ENCODE data around the gene SLIT1.

Gene SLIT1

DNA sequence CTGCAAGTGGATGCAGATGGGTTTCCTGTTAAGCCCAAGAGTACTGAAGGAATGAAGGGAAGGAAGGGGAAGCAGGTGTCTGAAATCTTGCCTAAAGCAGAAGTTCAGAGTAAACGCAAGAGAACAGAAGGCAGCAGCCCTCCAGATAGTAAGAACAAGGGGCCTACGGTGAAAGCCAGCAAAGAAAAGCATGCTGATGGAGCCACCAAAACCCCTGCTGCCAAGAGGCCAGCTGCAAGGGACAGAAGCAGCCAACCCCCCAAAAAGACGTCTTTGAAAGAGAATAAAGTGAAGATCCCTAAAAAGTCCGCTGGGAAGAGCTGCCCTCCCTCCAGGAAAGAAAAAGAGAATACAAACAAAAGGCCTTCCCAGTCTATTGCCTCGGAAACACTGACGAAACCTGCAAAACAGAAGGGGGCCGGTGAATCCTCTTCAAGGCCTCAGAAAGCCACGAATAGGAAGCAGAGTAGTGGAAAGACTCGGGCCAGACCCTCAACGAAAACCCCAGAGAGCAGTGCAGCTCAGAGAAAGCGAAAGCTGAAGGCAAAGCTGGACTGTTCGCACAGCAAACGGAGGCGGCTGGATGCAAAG, 201.1 kb downstream of the SLIT1 start:
- TF ChIP-seq SIN3A (IDR thresholded peaks at IDR 0.05; ENCODE audit: borderline replicate concordance, insufficient read depth, low read length) (no peak), FOXP2 (optimal IDR thresholded peaks at IDR 0.05; ENCODE audit: borderline replicate concordance, extremely low read depth, extremely low read length, insufficient read depth) (no peak), POLR2AphosphoS5 (IDR thresholded peaks at IDR 0.05; ENCODE audit: low read depth, low read length) (no peak), TAF1 (IDR thresholded peaks at IDR 0.05; ENCODE audit: borderline replicate concordance, insufficient read depth, low read length) (no peak)
- TF ChIP-seq, protein P1, sequence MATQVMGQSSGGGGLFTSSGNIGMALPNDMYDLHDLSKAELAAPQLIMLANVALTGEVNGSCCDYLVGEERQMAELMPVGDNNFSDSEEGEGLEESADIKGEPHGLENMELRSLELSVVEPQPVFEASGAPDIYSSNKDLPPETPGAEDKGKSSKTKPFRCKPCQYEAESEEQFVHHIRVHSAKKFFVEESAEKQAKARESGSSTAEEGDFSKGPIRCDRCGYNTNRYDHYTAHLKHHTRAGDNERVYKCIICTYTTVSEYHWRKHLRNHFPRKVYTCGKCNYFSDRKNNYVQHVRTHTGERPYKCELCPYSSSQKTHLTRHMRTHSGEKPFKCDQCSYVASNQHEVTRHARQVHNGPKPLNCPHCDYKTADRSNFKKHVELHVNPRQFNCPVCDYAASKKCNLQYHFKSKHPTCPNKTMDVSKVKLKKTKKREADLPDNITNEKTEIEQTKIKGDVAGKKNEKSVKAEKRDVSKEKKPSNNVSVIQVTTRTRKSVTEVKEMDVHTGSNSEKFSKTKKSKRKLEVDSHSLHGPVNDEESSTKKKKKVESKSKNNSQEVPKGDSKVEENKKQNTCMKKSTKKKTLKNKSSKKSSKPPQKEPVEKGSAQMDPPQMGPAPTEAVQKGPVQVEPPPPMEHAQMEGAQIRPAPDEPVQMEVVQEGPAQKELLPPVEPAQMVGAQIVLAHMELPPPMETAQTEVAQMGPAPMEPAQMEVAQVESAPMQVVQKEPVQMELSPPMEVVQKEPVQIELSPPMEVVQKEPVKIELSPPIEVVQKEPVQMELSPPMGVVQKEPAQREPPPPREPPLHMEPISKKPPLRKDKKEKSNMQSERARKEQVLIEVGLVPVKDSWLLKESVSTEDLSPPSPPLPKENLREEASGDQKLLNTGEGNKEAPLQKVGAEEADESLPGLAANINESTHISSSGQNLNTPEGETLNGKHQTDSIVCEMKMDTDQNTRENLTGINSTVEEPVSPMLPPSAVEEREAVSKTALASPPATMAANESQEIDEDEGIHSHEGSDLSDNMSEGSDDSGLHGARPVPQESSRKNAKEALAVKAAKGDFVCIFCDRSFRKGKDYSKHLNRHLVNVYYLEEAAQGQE (IDR thresholded peaks at IDR 0.05; ENCODE audit: insufficient read depth in 1 of 2, low read depth in 2 of 2, low read length in 2 of 2): no peak

DNA sequence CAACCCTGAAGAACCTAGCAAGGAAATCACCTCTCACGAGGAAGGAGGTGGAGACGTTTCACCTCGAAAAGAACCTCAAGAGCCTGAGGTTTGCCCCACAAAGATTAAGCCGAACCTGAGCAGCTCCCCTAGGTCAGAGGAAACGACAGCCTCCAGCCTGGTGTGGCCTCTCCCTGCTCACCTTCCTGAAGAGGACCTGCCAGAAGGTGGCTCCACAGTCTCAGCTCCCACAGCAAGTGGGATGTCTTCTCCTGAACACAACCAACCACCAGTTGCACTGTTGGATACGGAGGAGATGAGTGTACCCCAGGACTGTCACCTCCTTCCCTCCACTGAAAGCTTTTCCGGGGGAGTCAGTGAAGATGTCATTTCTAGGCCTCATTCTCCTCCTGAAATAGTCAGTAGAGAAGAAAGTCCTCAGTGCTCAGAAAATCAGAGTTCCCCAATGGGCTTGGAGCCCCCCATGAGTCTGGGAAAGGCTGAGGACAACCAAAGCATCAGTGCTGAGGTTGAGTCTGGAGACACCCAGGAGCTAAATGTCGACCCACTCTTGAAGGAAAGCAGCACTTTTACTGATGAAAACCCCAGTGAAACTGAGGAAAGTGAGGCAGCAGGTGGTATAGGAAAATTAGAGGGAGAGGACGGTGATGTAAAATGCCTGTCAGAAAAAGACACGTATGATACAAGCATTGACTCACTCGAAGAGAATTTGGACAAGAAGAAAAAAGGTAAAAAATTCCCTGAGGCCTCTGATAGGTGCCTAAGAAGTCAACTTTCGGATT, 203.4 kb downstream of the SLIT1 start:
- no peak for TF ChIP-seq TAF1 (IDR thresholded peaks at IDR 0.05; ENCODE audit: borderline replicate concordance, insufficient read depth, low read length)
- no peak for TF ChIP-seq SIN3A (IDR thresholded peaks at IDR 0.05; ENCODE audit: borderline replicate concordance, insufficient read depth, low read length)

DNA sequence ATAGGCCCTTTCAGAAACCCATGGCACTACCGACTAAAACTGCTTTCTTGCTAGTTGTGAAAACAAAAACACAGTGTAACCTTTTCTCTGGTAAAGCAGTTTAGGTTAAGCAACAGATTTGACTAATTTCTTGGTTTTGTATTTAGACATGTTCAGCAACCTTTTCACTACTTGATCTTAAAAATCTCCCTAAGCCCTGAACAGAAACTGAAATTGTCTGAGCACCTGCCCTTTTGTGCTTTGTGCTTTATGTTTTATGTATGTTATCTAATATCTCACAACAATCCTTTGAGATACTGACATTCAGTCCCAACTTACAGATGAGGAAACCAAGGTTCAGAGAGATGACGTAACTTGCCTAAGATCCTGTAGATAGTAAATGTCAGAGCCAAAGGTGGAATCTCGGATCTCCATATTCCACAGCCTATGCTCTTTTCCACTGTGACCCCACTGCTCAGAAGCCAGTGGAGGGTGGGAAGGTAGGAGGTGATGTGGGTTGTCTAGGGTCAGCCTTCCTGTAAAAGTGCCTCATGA, 207.1 kb downstream of the SLIT1 start:
- TF ChIP-seq FOXP2 (optimal IDR thresholded peaks at IDR 0.05; ENCODE audit: borderline replicate concordance, extremely low read depth, extremely low read length, insufficient read depth): no peak
- no peak for TF ChIP-seq SIN3A (IDR thresholded peaks at IDR 0.05; ENCODE audit: borderline replicate concordance, insufficient read depth, low read length)
- TF ChIP-seq TAF1 (IDR thresholded peaks at IDR 0.05; ENCODE audit: borderline replicate concordance, insufficient read depth, low read length): no peak
- TF ChIP-seq, protein P1 (IDR thresholded peaks at IDR 0.05; ENCODE audit: insufficient read depth in 1 of 2, low read depth in 2 of 2, low read length in 2 of 2): no peak
- no peak for TF ChIP-seq POLR2AphosphoS5 (IDR thresholded peaks at IDR 0.05; ENCODE audit: low read depth, low read length)

DNA sequence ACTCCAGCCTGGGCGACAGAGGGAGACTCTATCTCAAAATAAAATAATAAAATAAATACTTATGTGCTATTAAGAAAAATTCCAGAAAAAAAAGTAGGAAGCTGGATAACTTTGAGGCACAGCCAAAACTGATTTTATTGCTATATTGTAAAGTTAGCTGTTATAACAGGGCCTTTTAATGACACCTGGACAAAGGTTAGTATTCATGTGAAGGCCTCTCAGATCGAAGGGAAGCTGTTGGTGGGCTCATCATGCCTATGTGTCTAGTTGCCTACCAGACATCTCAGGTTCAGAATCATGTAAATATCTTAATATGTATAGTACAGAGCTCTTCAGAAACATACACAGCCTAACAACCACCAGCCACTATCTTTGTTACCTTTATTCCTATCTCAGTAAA, 210.6 kb downstream of the SLIT1 start:
- TF ChIP-seq FOXP2 (optimal IDR thresholded peaks at IDR 0.05; ENCODE audit: borderline replicate concordance, extremely low read depth, extremely low read length, insufficient read depth): no peak
- TF ChIP-seq POLR2AphosphoS5 (IDR thresholded peaks at IDR 0.05; ENCODE audit: low read depth, low read length): no peak
- TF ChIP-seq SIN3A (IDR thresholded peaks at IDR 0.05; ENCODE audit: borderline replicate concordance, insufficient read depth, low read length): no peak
- TF ChIP-seq TAF1 (IDR thresholded peaks at IDR 0.05; ENCODE audit: borderline replicate concordance, insufficient read depth, low read length): no peak
- TF ChIP-seq, protein P1 (IDR thresholded peaks at IDR 0.05; ENCODE audit: insufficient read depth in 1 of 2, low read depth in 2 of 2, low read length in 2 of 2): no peak

DNA sequence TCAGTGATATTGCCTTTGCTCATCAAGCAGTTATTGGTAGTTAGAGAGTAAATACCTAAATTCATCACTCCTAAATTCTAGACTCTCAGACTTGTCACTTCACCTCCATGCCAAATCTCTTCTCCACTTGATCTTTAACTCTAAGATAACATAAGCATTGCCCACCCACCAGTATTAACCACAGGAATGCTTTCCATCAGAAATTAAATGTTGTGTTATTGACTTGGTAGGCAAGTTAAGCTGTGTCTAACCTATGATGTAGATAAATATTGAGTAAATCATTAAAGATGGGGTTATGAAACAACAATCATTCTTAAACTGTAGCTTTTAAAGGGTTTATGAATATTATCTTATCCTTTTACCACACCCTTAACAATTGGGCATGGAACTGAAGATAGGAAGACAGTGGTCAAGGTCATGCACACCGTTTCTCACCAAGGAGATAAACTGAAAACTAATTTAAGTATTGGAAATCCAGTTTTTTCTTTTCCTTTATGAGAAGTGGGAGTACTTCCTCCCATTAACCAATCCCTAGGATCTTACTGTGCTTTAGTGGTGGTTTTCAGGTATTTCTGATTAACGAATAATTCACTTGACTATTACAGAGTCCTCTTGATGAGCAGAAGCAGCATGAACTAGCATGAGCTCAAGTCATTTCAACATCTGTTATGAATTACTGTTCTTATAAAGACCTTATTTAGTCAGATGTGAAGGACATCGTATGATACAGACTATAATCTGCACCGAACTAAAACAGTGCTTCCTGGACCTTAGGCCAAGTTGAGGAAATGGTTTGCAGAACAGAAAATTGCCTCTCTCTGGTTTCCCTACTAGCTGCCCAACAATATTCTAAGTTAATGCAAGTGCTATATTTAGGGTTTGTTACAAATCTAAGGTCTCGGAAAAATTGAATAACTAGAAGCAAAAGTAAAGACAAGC, 211.7 kb downstream of the SLIT1 start:
- no peak for TF ChIP-seq FOXP2 (optimal IDR thresholded peaks at IDR 0.05; ENCODE audit: borderline replicate concordance, extremely low read depth, extremely low read length, insufficient read depth)
- no peak for TF ChIP-seq SIN3A (IDR thresholded peaks at IDR 0.05; ENCODE audit: borderline replicate concordance, insufficient read depth, low read length)
- no peak for TF ChIP-seq POLR2AphosphoS5 (IDR thresholded peaks at IDR 0.05; ENCODE audit: low read depth, low read length)
- no peak for TF ChIP-seq TAF1 (IDR thresholded peaks at IDR 0.05; ENCODE audit: borderline replicate concordance, insufficient read depth, low read length)
- TF ChIP-seq, protein P1 (IDR thresholded peaks at IDR 0.05; ENCODE audit: insufficient read depth in 1 of 2, low read depth in 2 of 2, low read length in 2 of 2): no peak
